Neural progenitor cell (in vitro differentiated cells): Measurements from ENCODE around the gene ROPN1B. TPM values are rescaled to one million over a fixed set of nuclear protein-coding genes. Genes with fewer than 3 reads are reported as not detected.

Experiments
- DNase-seq: peaks from one replicate; pipeline ENCODE4 v3.0.0-alpha.2; 2016; ENCODE audit warnings: low spot score
- H2AFZ ChIP-seq: fragments of 200-600 bp; sonication (generic); replicated peaks from 2 replicates; pipeline ENCODE4 v1.6.1; 2016; ENCODE audit warnings: antibody characterized with exemption
- H3F3A ChIP-seq: fragments of 200-600 bp; sonication (generic); 2 replicates; pipeline ENCODE4 v1.6.1; 2016; ENCODE audit warnings: antibody characterized with exemption, low read depth
- H3K27ac ChIP-seq: fragments of 200-600 bp; sonication (generic); 2 replicates; pipeline ENCODE4 v1.5.1; 2016; ENCODE audit warnings: mild to moderate bottlenecking
- H3K27me3 ChIP-seq: fragments of 200-600 bp; sonication (generic); 2 replicates; pipeline ENCODE4 v1.6.1; 2016; ENCODE audit warnings: mild to moderate bottlenecking, moderate library complexity
- H3K36me3 ChIP-seq: fragments of 200-600 bp; sonication (generic); 2 replicates; pipeline ENCODE4 v1.5.1; 2016
- H3K4me1 ChIP-seq: fragments of 200-600 bp; sonication (generic); 2 replicates; pipeline ENCODE4 v1.6.1; 2016; ENCODE audit warnings: mixed run types
- H3K4me2 ChIP-seq: fragments of 200-600 bp; sonication (generic); 2 replicates; pipeline ENCODE4 v1.6.1; 2016
- H3K4me3 ChIP-seq: fragments of 200-600 bp; sonication (generic); 2 replicates; pipeline ENCODE4 v1.5.1; 2016
- H3K79me2 ChIP-seq: fragments of 200-600 bp; sonication (generic); 2 replicates; pipeline ENCODE4 v1.6.1; 2016; ENCODE audit warnings: low read depth
- H3K9ac ChIP-seq: fragments of 200-600 bp; sonication (generic); 2 replicates; pipeline ENCODE4 v1.6.1; 2016
- H3K9me3 ChIP-seq: fragments of 200-600 bp; sonication (generic); 2 replicates; pipeline ENCODE4 v1.5.1; 2016; ENCODE audit warnings: low read depth
- H4K20me1 ChIP-seq: fragments of 200-600 bp; sonication (generic); 2 replicates; pipeline ENCODE4 v1.6.1; 2016; ENCODE audit warnings: low read depth
- H3K27ac Mint-ChIP-seq: 3 replicates; pipeline ENCODE4 v1.8.0; 2021; ENCODE audit warnings: mixed read lengths
- H3K27me3 Mint-ChIP-seq: 2 replicates; pipeline ENCODE4 v1.8.0; 2022; ENCODE audit warnings: low read depth, mild to moderate bottlenecking, inconsistent platforms, moderate library complexity, mixed read lengths; ENCODE audit not compliant: insufficient read depth
- H3K36me3 Mint-ChIP-seq: 3 replicates; pipeline ENCODE4 v1.8.0; 2021; ENCODE audit warnings: mixed read lengths
- H3K4me1 Mint-ChIP-seq: 3 replicates; pipeline ENCODE4 v1.8.0; 2021; ENCODE audit warnings: mixed read lengths
- H3K4me3 Mint-ChIP-seq: 3 replicates; pipeline ENCODE4 v1.8.0; 2021; ENCODE audit warnings: mild to moderate bottlenecking, moderate library complexity, mixed read lengths
- H3K9me3 Mint-ChIP-seq: 3 replicates; pipeline ENCODE4 v1.8.0; 2020; ENCODE audit warnings: mixed read lengths
- EZH2 ChIP-seq: fragments of 200-600 bp; sonication (generic); IDR thresholded peaks from 2 replicates; pipeline ENCODE4 v1.6.1; 2017; ENCODE audit warnings: antibody characterized with exemption, mild to moderate bottlenecking, moderate library complexity
- EZH2phosphoT487 ChIP-seq: fragments of 200-600 bp; sonication (generic); IDR thresholded peaks from 2 replicates; pipeline ENCODE4 v1.6.1; 2017; ENCODE audit warnings: antibody characterized with exemption
- total RNA-seq: library from RNA; depleted of rRNA; stranded (reverse); fragments of >200 nt; gene quantifications from 2 replicates; pipeline ENCODE4 v1.2.3, GENCODE V29; 2015; ENCODE audit warnings: low replicate concordance
- TF ChIP-seq, protein P1 (sequence below): fragments of 200-600 bp; sonication (generic); IDR thresholded peaks from 2 replicates; pipeline ENCODE4 v1.5.1; 2017; ENCODE audit warnings: antibody characterized with exemption, mild to moderate bottlenecking

ROPN1B gene
- total RNA-seq, 1 donor from 2014 or later, result not detected

DNA sequence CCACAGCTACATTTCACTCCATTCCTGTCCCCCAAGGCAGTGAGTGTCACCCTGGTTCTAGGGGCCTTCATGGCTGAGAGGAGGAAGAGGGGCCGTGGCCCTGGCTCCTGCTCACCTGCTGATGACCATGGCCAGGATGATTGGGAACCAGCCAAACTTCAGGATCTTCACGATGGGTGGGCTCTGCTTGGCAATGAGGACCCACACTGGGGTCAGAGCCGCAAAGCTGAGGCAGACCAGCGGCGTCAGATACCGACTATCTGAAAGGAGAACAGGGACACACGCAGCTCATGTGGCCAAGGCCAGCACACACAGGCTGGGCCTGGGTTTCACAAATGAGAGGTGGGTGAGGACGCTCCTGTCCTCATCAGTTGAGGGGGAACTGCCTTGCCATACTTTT, 47.6 kb downstream of the ROPN1B start:
- Histone ChIP-seq H3K9ac (no peak overlapping the region), H3K4me1 (peaks cover 12% of the 10 kb centered on the region), H3K4me3 (no peak overlapping the region), H3K4me2 (no peak overlapping the region), H4K20me1 (no peaks in the 10 kb centered on the region), H3K9me3 (no peaks in the 10 kb centered on the region), H3K27ac (no peak overlapping the region), H2AFZ (no peak overlapping the region), H3K79me2 (no peaks in the 10 kb centered on the region), H3K36me3 (no peaks in the 10 kb centered on the region), H3K27me3 (no peaks in the 10 kb centered on the region), H3F3A (no peaks in the 10 kb centered on the region)
- Mint-ChIP-seq H3K36me3 (peaks cover 20% of the 10 kb centered on the region), H3K9me3 (no peaks in the 10 kb centered on the region), H3K4me1 (peaks cover 29% of the 10 kb centered on the region), H3K27me3 (peaks cover 3% of the 10 kb centered on the region), H3K27ac (no peak overlapping the region), H3K4me3 (no peak overlapping the region)
- TF ChIP-seq EZH2, result no peak
- DNase-seq, result no peak

DNA sequence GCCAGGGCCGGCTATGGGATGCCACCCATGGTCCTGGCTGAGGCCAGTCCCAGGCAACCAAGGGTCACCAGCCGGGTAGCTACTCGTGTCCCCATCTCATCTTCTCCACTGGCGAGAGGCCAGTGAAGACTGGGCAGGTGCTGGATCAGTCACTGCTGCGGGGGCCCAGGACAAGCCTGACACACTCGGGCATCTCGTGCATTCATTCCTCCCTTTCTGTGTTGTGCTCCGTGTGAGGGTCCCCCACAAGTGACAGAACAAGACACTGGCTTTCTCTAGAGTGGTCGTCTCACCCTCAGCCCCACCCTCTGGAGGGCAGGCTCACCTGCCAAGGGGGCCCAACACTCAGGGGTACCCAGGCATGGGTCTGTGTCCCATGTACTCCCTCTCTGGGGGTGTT, 48.4 kb downstream of the ROPN1B start:
- no peak overlapping the region for H3K27ac Mint-ChIP-seq
- H3K27ac ChIP-seq, result no peak overlapping the region
- H3K27me3 ChIP-seq, result no peaks in the 10 kb centered on the region
- H3K4me2 ChIP-seq, result no peak overlapping the region
- peaks cover 29% of the 10 kb centered on the region for H3K4me1 Mint-ChIP-seq
- no peaks in the 10 kb centered on the region for H3K9me3 Mint-ChIP-seq
- H3K79me2 ChIP-seq, result no peaks in the 10 kb centered on the region
- no peak overlapping the region for H3K4me3 Mint-ChIP-seq
- H4K20me1 ChIP-seq, result no peaks in the 10 kb centered on the region
- H3F3A ChIP-seq, result no peaks in the 10 kb centered on the region
- H3K36me3 Mint-ChIP-seq, result peaks cover 20% of the 10 kb centered on the region
- H3K9ac ChIP-seq, result no peak overlapping the region
- TF ChIP-seq EZH2phosphoT487 (no peak), EZH2 (no peak)
- TF ChIP-seq, protein P1, sequence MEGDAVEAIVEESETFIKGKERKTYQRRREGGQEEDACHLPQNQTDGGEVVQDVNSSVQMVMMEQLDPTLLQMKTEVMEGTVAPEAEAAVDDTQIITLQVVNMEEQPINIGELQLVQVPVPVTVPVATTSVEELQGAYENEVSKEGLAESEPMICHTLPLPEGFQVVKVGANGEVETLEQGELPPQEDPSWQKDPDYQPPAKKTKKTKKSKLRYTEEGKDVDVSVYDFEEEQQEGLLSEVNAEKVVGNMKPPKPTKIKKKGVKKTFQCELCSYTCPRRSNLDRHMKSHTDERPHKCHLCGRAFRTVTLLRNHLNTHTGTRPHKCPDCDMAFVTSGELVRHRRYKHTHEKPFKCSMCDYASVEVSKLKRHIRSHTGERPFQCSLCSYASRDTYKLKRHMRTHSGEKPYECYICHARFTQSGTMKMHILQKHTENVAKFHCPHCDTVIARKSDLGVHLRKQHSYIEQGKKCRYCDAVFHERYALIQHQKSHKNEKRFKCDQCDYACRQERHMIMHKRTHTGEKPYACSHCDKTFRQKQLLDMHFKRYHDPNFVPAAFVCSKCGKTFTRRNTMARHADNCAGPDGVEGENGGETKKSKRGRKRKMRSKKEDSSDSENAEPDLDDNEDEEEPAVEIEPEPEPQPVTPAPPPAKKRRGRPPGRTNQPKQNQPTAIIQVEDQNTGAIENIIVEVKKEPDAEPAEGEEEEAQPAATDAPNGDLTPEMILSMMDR, result no peak
- no peaks in the 10 kb centered on the region for H3K36me3 ChIP-seq
- no peak overlapping the region for H3K4me3 ChIP-seq
- no peak overlapping the region for H2AFZ ChIP-seq
- DNase-seq, result no peak
- peaks cover 12% of the 10 kb centered on the region for H3K4me1 ChIP-seq
- H3K27me3 Mint-ChIP-seq, result peaks cover 3% of the 10 kb centered on the region
- H3K9me3 ChIP-seq, result no peaks in the 10 kb centered on the region

DNA sequence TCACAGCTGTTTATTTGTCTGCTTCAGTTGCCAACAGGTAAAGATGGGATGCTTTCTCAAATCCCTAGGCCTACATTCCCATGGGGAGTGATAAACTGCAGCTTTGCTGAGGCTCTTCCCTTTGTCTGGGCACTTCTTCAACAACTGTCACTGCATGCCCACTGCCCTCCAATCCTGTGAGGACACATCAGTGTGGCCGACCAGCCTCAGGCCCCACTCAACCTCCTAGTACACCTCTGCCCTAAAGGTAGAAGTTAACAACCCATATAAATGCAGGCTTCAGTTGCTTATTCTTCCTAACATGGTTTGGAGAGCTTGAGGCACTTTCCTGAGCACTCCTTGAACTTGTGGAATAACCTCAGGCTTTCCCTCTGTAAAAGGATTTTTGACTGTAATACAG, 49.6 kb downstream of the ROPN1B start:
- peaks cover 12% of the 10 kb centered on the region for H3K4me1 ChIP-seq
- H3K9me3 ChIP-seq, result no peaks in the 10 kb centered on the region
- H2AFZ ChIP-seq, result no peak overlapping the region
- no peaks in the 10 kb centered on the region for H3K36me3 ChIP-seq
- TF ChIP-seq EZH2, result no peak
- TF ChIP-seq, protein P1, result no peak
- TF ChIP-seq EZH2phosphoT487, result no peak
- H3K9ac ChIP-seq, result no peak overlapping the region
- no peak for DNase-seq
- H3K4me3 ChIP-seq, result no peak overlapping the region
- H3K79me2 ChIP-seq, result no peaks in the 10 kb centered on the region
- H3K27ac ChIP-seq, result no peak overlapping the region
- Mint-ChIP-seq H3K4me1 (peaks cover 25% of the 10 kb centered on the region), H3K27ac (peak overlapping the region; percentile 66), H3K9me3 (no peaks in the 10 kb centered on the region), H3K27me3 (peaks cover 3% of the 10 kb centered on the region), H3K4me3 (no peak overlapping the region), H3K36me3 (peaks cover 16% of the 10 kb centered on the region)
- H4K20me1 ChIP-seq, result no peaks in the 10 kb centered on the region
- no peaks in the 10 kb centered on the region for H3F3A ChIP-seq
- H3K4me2 ChIP-seq, result no peak overlapping the region
- H3K27me3 ChIP-seq, result no peaks in the 10 kb centered on the region

DNA sequence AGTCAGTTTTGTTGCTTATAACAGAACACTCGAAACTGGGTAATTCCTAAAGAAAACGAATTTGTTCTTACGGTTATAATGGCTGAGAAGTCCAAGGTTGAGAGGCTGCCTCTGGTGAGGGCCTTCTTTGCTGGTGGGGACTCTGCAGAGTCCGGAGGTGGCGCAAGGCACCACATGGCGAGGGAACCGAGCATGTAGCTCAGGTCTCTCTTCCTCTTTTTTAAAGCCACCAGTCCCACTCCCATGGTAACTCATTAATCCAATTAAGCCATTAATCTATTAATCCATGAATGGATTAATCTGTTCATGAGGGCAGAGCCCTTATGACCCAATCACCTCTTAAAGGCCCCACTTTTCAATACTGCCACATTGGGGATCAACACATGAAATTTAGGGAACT, 50.0 kb downstream of the ROPN1B start:
- Histone ChIP-seq H4K20me1 (no peaks in the 10 kb centered on the region), H3K9ac (no peak overlapping the region), H3K27me3 (no peaks in the 10 kb centered on the region), H3K4me1 (peaks cover 8% of the 10 kb centered on the region), H3K9me3 (no peaks in the 10 kb centered on the region), H3K79me2 (no peaks in the 10 kb centered on the region), H3F3A (no peaks in the 10 kb centered on the region), H3K4me2 (no peak overlapping the region), H2AFZ (no peak overlapping the region), H3K4me3 (no peak overlapping the region), H3K27ac (no peak overlapping the region), H3K36me3 (no peaks in the 10 kb centered on the region)
- peaks cover 2% of the 10 kb centered on the region for H3K27me3 Mint-ChIP-seq
- no peak overlapping the region for H3K27ac Mint-ChIP-seq
- no peak for TF ChIP-seq EZH2phosphoT487
- TF ChIP-seq EZH2, result no peak
- TF ChIP-seq, protein P1, result no peak
- H3K4me1 Mint-ChIP-seq, result peaks cover 22% of the 10 kb centered on the region
- peaks cover 15% of the 10 kb centered on the region for H3K36me3 Mint-ChIP-seq
- DNase-seq, result no peak
- no peak overlapping the region for H3K4me3 Mint-ChIP-seq
- no peaks in the 10 kb centered on the region for H3K9me3 Mint-ChIP-seq
